Measurements from ENCODE around the gene TLR10. TPM values are rescaled to one million over a fixed set of nuclear protein-coding genes. Genes with fewer than 3 reads are reported as not detected.

The TLR10 gene
- total RNA-seq, 1 experiment from 2014 or later, result not detected

DNA sequence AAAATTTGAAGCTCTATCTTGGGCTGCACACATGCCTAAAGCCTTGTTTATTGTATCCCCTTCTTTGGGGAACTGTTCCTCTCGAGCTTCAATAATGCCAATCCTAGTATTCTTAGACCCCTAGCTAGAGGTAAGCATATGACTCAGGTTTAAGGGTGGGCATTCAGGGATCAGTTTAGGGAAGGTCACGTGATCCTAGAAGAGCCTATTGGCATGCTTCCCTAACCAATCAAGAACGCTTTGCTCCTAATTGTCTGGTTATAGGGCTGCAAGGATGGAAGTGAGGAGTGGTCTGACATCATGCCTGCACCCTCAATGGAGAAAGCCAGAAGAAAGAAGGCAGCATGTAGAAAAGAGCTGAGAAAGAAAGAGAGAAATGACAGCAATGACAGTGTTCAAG lies 46.9 kb downstream of the TLR10 start:
- TF ChIP-seq CTCF (IDR thresholded peaks at IDR 0.05; ENCODE audit: unreplicated experiment), result no peak
- peaks cover 7% of the 10 kb centered on the region for H3K36me3 Mint-ChIP-seq (ENCODE audit: insufficient read depth, unreplicated experiment)
- H3K27me3 Mint-ChIP-seq (ENCODE audit: unreplicated experiment), result no peaks in the 10 kb centered on the region
- no peak overlapping the region for H3K27ac Mint-ChIP-seq (ENCODE audit: unreplicated experiment)
- BruUV-seq (replicated peaks), result no TSS peak
- DNase-seq, result no peak
- H3K9me3 Mint-ChIP-seq (ENCODE audit: low read depth, unreplicated experiment), result peaks cover 5% of the 10 kb centered on the region
- peaks cover 18% of the 10 kb centered on the region for H3K4me1 Mint-ChIP-seq (ENCODE audit: low read depth, unreplicated experiment)
- intact Hi-C loops (cut with micrococcal nuclease; ENCODE audit: unreplicated experiment), result no loop called here
- no peak overlapping the region for H3K4me3 Mint-ChIP-seq (ENCODE audit: low read depth, unreplicated experiment)
- CTCF ChIA-PET, result interaction anchor here (0.7 kb wide), 1 partner anchor 49 kb away, joined by 6 read pairs; no protein-coding TSS in a partner anchor

GRCh38 chr4:38734911-38735310 lies 47.9 kb downstream of the TLR10 start:
- intact Hi-C loops (cut with micrococcal nuclease; ENCODE audit: unreplicated experiment), result no loop called here
- BruUV-seq (replicated peaks), result no TSS peak
- CTCF ChIA-PET, result no interaction called here
- peaks cover 7% of the 10 kb centered on the region for H3K36me3 Mint-ChIP-seq (ENCODE audit: insufficient read depth, unreplicated experiment)
- H3K9me3 Mint-ChIP-seq (ENCODE audit: low read depth, unreplicated experiment), result peaks cover 5% of the 10 kb centered on the region
- no peak overlapping the region for H3K4me3 Mint-ChIP-seq (ENCODE audit: low read depth, unreplicated experiment)
- H3K27me3 Mint-ChIP-seq (ENCODE audit: unreplicated experiment), result no peaks in the 10 kb centered on the region
- no peak overlapping the region for H3K27ac Mint-ChIP-seq (ENCODE audit: unreplicated experiment)
- no peak for TF ChIP-seq CTCF (IDR thresholded peaks at IDR 0.05; ENCODE audit: unreplicated experiment)
- H3K4me1 Mint-ChIP-seq (ENCODE audit: low read depth, unreplicated experiment), result peaks cover 16% of the 10 kb centered on the region
- DNase-seq, result no peak

DNA sequence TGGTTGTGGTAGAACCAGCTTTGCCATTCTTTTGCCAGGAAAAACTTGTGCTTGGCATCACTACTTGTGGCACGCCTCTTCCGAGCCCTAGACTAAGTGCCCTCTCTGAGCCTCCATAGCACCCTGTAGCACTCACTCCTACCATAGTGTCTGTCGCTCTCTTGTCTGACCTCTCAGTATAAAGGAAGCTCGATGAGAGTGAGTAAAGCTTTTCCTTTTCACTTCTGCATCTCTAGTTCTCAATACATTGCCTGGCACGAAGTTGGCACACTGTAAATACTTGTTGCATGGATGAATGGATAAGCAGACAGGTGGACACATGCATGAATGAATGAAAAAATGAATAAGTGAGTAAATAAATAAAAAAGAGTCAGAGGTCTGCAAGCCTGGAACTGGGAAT lies 48.3 kb downstream of the TLR10 start:
- CTCF ChIA-PET, result no interaction called here
- DNase-seq, result no peak
- Mint-ChIP-seq H3K4me1 (ENCODE audit: low read depth, unreplicated experiment) (peaks cover 11% of the 10 kb centered on the region), H3K27me3 (ENCODE audit: unreplicated experiment) (no peaks in the 10 kb centered on the region), H3K27ac (ENCODE audit: unreplicated experiment) (no peak overlapping the region), H3K4me3 (ENCODE audit: low read depth, unreplicated experiment) (no peak overlapping the region), H3K9me3 (ENCODE audit: low read depth, unreplicated experiment) (peaks cover 5% of the 10 kb centered on the region), H3K36me3 (ENCODE audit: insufficient read depth, unreplicated experiment) (peaks cover 7% of the 10 kb centered on the region)
- no TSS peak for BruUV-seq (replicated peaks)
- intact Hi-C loops (cut with micrococcal nuclease; ENCODE audit: unreplicated experiment), result no loop called here
- TF ChIP-seq CTCF (IDR thresholded peaks at IDR 0.05; ENCODE audit: unreplicated experiment), result no peak

GRCh38 chr4:38733663-38734062 lies 49.1 kb downstream of the TLR10 start:
- no peak for TF ChIP-seq CTCF (IDR thresholded peaks at IDR 0.05; ENCODE audit: unreplicated experiment)
- Mint-ChIP-seq H3K4me3 (ENCODE audit: low read depth, unreplicated experiment) (no peak overlapping the region), H3K27me3 (ENCODE audit: unreplicated experiment) (no peaks in the 10 kb centered on the region), H3K36me3 (ENCODE audit: insufficient read depth, unreplicated experiment) (peaks cover 10% of the 10 kb centered on the region), H3K27ac (ENCODE audit: unreplicated experiment) (no peak overlapping the region), H3K9me3 (ENCODE audit: low read depth, unreplicated experiment) (peaks cover 5% of the 10 kb centered on the region), H3K4me1 (ENCODE audit: low read depth, unreplicated experiment) (peaks cover 17% of the 10 kb centered on the region)
- DNase-seq, result no peak
- CTCF ChIA-PET, result no interaction called here
- intact Hi-C loops (cut with micrococcal nuclease; ENCODE audit: unreplicated experiment), result no loop called here
- no TSS peak for BruUV-seq (replicated peaks)
